Subcutaneous adipose tissue (tissue), 4 donors: ENCODE measurements around the gene PRSS38. TPM values are rescaled to one million over a fixed set of nuclear protein-coding genes. Genes with fewer than 3 reads are reported as not detected.

Experiments used
- CTCF ChIP-seq: fragments of 450-650 bp; IDR thresholded peaks from one replicate; pipeline ENCODE4 v1.5.1; 2016; ENCODE audit warnings: low read depth, mild to moderate bottlenecking, control low read depth, antibody characterized with exemption, moderate library complexity
- total RNA-seq, 4 donors: library from RNA; depleted of rRNA; stranded (reverse); fragments of >200 nt; gene quantifications; one replicate each; pipeline ENCODE4 v1.1.0, GENCODE V29; 2016

Gene PRSS38
- total RNA-seq, 4 donors from 2014 or later, result not detected

- no peak for TF ChIP-seq CTCF
These were observed 22.7 kb downstream of the PRSS38 start for GRCh38 chr1:227838181-227838580.

- no peak for TF ChIP-seq CTCF
These were observed 25.6 kb downstream of the PRSS38 start for GRCh38 chr1:227841096-227841495.

GRCh38 chr1:227844320-227845146, 29.1 kb downstream of the PRSS38 start:
- TF ChIP-seq CTCF, result no peak

- TF ChIP-seq CTCF, result no peak
These were observed 29.6 kb downstream of the PRSS38 start for GRCh38 chr1:227845147-227845458.

GRCh38 chr1:227845519-227845918, 30.0 kb downstream of the PRSS38 start:
- no peak for TF ChIP-seq CTCF

GRCh38 chr1:227846265-227846858, 30.9 kb downstream of the PRSS38 start:
- TF ChIP-seq CTCF, result no peak

- TF ChIP-seq CTCF, result no peak
These were observed 33.0 kb downstream of the PRSS38 start for GRCh38 chr1:227848430-227848932.
